HAP-1 (cell line): ENCODE measurements around the gene ACYP1.
"Not testable (repeated sequence)": the region's sequence is repeated elsewhere in the genome, so short reads cannot be mapped to it uniquely, and the experiment has no call there.

Experiments
- DNase-seq, 2 experiments: peaks; one replicate each; pipeline ENCODE4 v3.0.0-alpha.2; 2016 to 2020; ENCODE audit warnings: low spot score in 2 of 2
- H3K27me3 ChIP-seq: fragments of 250-450 bp; sonication (Bioruptor Pico); 2 replicates; pipeline ENCODE4 v1.5.1; 2020; ENCODE audit warnings: low read depth, mild to moderate bottlenecking, moderate library complexity
- H3K36me3 ChIP-seq: fragments of 250-450 bp; sonication (Bioruptor Pico); replicated peaks from 2 replicates; pipeline ENCODE4 v1.5.1; 2020; ENCODE audit warnings: mild to moderate bottlenecking
- H3K4me1 ChIP-seq: fragments of 250-450 bp; sonication (Bioruptor Pico); 2 replicates; pipeline ENCODE4 v1.5.1; 2020; ENCODE audit warnings: mild to moderate bottlenecking
- H3K4me3 ChIP-seq: fragments of 250-450 bp; sonication (Bioruptor Pico); 2 replicates; pipeline ENCODE4 v1.5.1; 2020; ENCODE audit warnings: mild to moderate bottlenecking, moderate library complexity
- H3K9me3 ChIP-seq: fragments of 250-450 bp; sonication (Bioruptor Pico); 2 replicates; pipeline ENCODE4 v1.5.1; 2020; ENCODE audit warnings: mild to moderate bottlenecking, moderate library complexity
- in situ Hi-C: fragments of 300-500 bp; cut with MboI; formaldehyde crosslinking; loops from 3 replicates; pipeline ENCODE4 v1.14.3; 2020; ENCODE audit warnings: low sequenced_read_pairs, inconsistent platforms, mixed read lengths

The ACYP1 gene

DNA sequence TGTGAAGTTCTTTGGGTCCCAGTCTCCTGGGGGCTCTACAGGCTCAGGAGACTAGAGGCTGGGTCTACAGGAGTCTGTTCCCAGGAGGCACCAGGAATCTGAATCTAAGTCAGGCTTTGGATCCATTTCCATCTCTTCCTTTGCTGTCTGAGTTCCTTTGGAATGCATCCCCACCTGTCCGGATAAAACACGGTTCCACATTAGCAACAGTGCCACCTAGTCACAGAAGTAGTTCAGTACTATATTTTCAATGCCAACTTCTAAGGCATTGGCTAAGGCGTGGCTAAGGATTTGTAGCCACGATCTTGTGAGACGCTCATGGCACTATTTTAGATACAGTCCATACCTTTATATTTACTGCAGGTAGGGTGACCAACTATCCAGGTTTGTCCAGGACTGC is 20.7 kb upstream of the ACYP1 start:
- no peak overlapping the region for H3K4me3 ChIP-seq
- DNase-seq: no peak
- H3K36me3 ChIP-seq: peaks cover 72% of the 10 kb centered on the region
- no peaks in the 10 kb centered on the region for H3K9me3 ChIP-seq
- in situ Hi-C loops: loop anchor here (25.0 kb wide), 1 partner anchor 147 kb away; no protein-coding TSS in a partner anchor
- no peaks in the 10 kb centered on the region for H3K27me3 ChIP-seq
- no peaks in the 10 kb centered on the region for H3K4me1 ChIP-seq

DNA sequence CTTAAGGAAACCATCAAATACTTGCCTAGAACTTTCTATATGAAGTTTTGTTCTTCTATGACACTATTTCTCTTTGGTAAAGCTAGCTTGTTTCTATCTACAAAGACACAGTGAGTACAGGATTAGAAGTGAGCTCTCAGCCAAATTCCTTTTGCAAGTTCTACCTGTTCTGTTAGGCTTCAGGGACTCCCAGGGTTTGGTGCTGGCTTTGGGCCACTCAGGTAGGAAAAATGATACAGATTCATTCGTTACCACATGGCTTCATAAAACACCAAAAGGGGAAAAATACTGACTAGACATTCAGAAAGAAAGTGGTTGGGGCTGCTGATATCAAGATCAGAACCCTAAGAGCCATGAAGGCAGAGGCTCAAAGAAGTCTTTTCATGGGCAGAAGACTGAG is 19.4 kb upstream of the ACYP1 start:
- in situ Hi-C loops: loop anchor here (25.0 kb wide), 1 partner anchor 146 kb away; no protein-coding TSS in a partner anchor
- Histone ChIP-seq H3K9me3 (no peaks in the 10 kb centered on the region), H3K4me3 (no peak overlapping the region), H3K27me3 (no peaks in the 10 kb centered on the region), H3K36me3 (peaks cover 66% of the 10 kb centered on the region), H3K4me1 (no peaks in the 10 kb centered on the region)
- no peak for DNase-seq

DNA sequence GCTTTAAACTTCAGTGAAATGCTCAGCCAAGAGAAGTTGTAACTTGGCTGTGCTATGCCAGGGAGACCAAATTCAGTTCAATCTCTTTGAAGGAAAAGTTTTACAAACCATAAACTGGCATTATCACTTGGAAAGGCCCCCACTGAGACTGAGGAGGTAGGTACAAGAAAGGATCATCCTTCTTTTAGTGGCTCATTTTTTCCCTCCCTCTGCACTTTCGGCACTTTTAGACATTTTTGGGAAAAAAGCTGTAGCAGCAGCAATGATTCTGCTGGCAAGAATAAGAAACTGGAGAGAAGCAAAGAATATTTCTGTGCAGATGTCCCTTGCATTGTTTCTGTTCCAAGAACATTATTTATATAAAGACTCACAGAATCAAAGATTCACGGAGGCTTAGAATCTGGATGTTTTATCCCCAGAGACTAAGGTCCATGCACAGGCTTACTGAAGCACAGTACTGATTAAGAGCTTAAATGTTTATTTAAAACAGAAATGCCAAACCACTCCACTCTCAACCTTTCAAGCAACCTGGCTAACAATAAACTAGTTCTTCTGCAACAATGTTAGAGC is 17.9 kb upstream of the ACYP1 start:
- Histone ChIP-seq H3K9me3 (no peaks in the 10 kb centered on the region), H3K4me3 (no peak overlapping the region), H3K27me3 (no peaks in the 10 kb centered on the region), H3K4me1 (no peaks in the 10 kb centered on the region), H3K36me3 (peaks cover 51% of the 10 kb centered on the region)
- DNase-seq: no peak
- in situ Hi-C loops: loop anchor here (25.0 kb wide), 1 partner anchor 144 kb away; no protein-coding TSS in a partner anchor

DNA sequence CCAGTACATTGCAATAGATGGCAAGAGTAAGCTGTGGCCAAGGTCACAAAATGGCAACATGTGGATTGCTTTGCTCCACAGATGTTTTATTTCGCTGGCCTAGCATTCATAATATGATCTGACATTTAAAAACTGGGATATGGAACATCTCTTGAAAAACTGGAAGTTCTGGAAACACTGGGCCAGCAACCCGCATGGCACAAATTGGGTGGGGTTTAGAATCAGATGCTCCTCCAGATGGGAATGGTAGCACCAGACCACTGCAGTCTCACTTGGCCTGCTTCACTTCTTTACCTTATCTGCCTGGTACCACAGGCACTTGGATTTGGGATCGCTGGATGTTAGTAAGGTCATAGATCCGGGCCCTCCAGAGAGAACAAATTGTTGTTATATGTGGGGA is 15.7 kb upstream of the ACYP1 start:
- peaks cover 28% of the 10 kb centered on the region for H3K36me3 ChIP-seq
- DNase-seq: no peak
- H3K27me3 ChIP-seq: no peaks in the 10 kb centered on the region
- in situ Hi-C loops: loop anchor here (25.0 kb wide), 1 partner anchor 142 kb away; no protein-coding TSS in a partner anchor
- H3K4me1 ChIP-seq: no peaks in the 10 kb centered on the region
- no peaks in the 10 kb centered on the region for H3K9me3 ChIP-seq
- H3K4me3 ChIP-seq: no peak overlapping the region

DNA sequence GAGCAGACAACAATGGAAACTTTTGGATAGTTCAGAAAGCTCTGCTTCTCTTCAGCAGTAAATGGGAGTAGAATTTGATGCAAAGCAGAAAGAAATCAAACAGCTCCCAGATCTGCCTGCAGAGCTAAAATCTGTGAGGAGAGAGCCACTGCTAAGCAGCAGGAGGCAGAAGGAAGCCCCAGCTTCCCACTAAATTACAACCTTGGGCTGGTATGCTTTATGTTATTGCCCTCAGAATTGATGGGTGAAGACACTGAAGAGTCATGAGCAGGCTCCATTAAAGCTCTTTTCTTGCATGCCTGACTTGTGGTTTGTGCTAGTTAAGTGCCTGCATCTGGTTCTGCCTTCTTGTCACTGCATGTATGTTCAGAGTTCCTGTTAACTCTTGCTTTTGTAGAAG is 14.0 kb upstream of the ACYP1 start:
- Histone ChIP-seq H3K4me3 (no peak overlapping the region), H3K27me3 (no peaks in the 10 kb centered on the region), H3K36me3 (peaks cover 11% of the 10 kb centered on the region), H3K9me3 (no peaks in the 10 kb centered on the region), H3K4me1 (no peaks in the 10 kb centered on the region)
- no peak for DNase-seq
- in situ Hi-C loops: loop anchor here (25.0 kb wide), 1 partner anchor 140 kb away; no protein-coding TSS in a partner anchor

DNA sequence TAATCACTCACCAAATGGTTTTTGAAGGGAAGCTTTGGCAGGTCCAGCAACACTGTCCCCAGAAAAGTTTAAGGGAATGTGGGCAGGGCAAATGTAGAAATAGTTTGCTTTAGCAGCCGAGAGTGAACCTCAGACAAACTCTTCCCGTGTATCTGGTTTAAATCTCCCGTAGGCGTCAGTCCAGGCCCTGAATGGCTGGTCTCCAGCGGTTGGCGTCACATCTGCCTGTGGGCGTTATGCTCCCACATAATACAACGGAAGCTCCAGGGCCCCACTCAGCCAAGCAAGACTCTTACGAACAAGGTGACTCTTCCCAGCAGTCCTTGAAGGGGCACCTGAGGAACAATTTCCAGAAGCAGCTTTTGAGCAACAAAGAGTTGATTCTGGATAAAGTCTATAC is 6.6 kb upstream of the ACYP1 start:
- in situ Hi-C loops: no loop called here
- no peaks in the 10 kb centered on the region for H3K9me3 ChIP-seq
- H3K36me3 ChIP-seq: no peaks in the 10 kb centered on the region
- DNase-seq: no peak
- no peak overlapping the region for H3K4me3 ChIP-seq
- no peaks in the 10 kb centered on the region for H3K4me1 ChIP-seq
- H3K27me3 ChIP-seq: no peaks in the 10 kb centered on the region

DNA sequence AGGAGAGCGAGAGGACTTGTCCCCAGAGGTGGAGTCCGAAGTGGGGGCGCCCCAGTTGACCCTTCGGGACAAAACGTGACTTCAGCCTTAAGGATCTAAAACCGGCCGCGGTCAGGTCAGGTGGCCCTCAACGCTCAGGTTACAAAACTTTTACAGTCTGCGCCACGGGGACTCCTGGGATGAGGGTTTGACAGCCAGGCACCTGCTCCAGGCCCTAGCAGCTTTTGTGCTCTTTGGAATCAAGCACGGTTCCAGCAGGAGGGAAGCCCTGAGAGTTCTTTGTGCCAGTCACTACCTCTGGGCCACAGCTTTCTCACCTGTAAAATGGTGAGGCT is 6.0 kb upstream of the ACYP1 start:
- DNase-seq: no peak
- Histone ChIP-seq H3K4me1 (no peaks in the 10 kb centered on the region), H3K27me3 (no peaks in the 10 kb centered on the region), H3K4me3 (no peak overlapping the region), H3K9me3 (no peaks in the 10 kb centered on the region), H3K36me3 (no peaks in the 10 kb centered on the region)
- in situ Hi-C loops: no loop called here

DNA sequence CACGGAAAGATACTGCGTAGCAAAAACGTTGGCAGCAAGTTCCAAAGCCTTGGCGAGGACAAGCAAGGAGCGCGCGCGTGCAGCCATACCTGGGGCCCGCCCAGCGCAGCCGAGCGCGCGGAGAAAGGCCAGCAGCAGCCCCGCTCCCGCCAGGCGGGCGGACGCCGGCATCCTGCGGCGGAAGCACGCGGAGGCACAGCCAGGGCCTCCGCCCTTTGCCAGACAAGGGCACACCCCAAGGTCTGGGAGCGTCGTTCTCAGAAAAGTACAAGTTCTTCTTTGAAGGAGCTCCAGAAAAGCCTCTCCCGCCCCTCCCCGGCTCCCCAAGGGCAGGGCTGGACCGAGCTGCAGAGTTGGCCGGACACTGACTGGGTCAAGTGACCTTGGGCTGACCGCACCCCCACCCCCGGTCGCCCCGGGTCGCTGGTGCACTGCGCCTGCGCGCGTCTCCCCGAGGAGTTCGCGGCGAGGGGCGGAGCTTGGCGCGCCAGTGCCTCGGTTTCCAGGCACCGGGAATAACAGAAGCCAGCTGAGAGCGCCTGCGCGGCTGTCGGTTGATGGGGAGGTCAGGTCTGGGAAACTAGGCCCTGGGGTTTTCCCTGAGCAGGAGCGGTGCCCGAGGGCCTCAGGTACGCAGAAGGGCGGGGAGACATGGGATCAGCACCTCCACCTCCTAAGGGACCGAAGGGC is 5.4 kb upstream of the ACYP1 start, which contains the start of gene ZC2HC1C:
Gene ZC2HC1C, plus strand, starts transcription at position 521 of the 690 bp plus-strand sequence. CDS start 933 bp downstream, outside the sequence.
- H3K36me3 ChIP-seq: no peaks in the 10 kb centered on the region

DNA sequence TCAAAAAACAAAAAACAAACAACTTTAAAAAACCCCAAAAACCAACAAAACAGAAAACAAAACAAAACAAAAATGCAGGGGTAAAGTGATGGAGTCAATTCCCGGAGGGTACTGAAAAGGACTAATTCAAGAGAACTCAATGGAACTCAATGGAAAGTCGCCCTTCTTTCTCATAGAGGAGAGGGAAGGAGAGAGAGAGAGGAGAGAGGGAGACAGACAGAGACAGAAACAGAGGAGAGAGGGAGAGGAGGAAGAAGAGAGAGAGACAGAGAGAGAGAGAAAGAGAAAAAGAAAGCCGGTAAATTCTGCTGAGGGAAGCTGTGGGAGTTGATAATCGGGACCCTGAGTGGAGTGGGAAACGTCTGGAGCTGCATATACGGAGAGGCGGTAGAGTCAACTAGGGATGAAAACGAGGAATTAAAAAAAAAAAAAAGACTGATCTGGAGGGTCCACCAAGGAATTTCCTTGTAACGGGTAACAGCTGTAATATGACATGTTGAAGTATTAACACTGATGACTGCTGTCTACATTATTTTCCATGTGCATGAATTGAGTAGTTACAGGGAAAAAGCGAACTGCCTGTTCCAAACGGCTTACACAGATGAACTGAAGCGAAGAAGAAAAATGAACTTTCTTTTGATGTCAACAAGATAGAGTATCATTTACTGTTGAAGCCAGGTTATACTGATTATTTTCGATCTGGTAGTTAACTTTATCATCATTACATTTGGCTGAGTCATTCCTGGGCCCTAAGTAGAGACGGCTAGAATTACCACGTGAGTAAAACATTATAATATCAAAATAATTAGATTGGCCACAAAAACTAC is 4.7 kb upstream of the ACYP1 start:
- no peak for DNase-seq
- H3K4me3 ChIP-seq: no peak overlapping the region
- H3K27me3 ChIP-seq: no peaks in the 10 kb centered on the region
- H3K36me3 ChIP-seq: no peaks in the 10 kb centered on the region
- in situ Hi-C loops: no loop called here
- H3K4me1 ChIP-seq: no peaks in the 10 kb centered on the region; the same call in 1 of the 2 replicates
- no peaks in the 10 kb centered on the region for H3K9me3 ChIP-seq

More for the DNA sequence above, 5.4 kb upstream of the ACYP1 start, which contains the start of gene ZC2HC1C:
- no peak for DNase-seq
- H3K27me3 ChIP-seq: no peaks in the 10 kb centered on the region
- H3K4me3 ChIP-seq: no peak within 1 kb of the TSS
- H3K9me3 ChIP-seq: no peaks in the 10 kb centered on the region
- in situ Hi-C loops: no loop called here
- H3K4me1 ChIP-seq: no peaks in the 10 kb centered on the region; the same call in 1 of the 2 replicates

DNA sequence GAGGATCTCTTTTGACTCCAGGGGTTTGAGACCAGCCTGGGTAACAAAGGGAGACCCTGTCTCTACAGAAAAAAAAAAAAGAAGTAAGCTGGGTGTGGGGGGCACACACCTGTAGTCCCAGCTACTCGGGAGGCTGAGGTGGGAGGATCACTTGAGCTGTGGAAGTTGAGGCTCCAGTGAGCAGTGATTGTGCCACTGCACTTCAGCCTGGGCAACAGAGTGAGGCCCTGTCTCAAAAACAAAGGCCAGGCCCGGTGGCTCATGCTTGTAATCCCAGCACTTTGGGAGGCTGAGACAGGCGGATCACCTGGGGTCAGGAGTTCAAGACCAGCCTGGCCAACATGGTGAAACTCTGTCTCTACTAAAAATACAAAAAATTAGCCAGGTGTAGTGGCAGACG is 3.9 kb upstream of the ACYP1 start:
- H3K4me1 ChIP-seq, DNase-seq, H3K9me3 ChIP-seq, H3K36me3 ChIP-seq, in situ Hi-C loops, H3K27me3 ChIP-seq, H3K4me3 ChIP-seq: not testable (repeated sequence)

DNA sequence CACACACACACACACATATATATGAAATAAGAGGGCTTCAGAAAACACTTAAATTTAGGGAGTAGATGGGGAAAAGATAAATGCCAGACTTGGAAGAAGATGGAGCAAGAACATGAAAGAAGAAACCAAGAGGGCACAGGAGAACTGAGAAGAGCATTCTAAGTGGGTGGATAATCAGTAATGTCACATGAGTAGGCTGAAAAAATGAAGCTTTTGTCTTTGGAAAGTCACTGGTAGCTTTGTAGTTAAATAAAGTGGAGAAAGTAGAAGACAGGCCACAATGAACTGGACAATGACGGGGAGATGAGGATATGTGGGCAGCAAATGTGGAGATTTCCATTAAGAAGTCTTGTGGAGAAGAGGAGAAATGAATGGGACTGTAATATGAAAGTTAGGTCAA is 3.4 kb upstream of the ACYP1 start:
- Histone ChIP-seq H3K27me3 (no peaks in the 10 kb centered on the region), H3K36me3 (no peaks in the 10 kb centered on the region), H3K9me3 (no peaks in the 10 kb centered on the region), H3K4me1 (peaks cover 4% of the 10 kb centered on the region), H3K4me3 (no peak overlapping the region)
- no peak for DNase-seq
- in situ Hi-C loops: no loop called here

DNA sequence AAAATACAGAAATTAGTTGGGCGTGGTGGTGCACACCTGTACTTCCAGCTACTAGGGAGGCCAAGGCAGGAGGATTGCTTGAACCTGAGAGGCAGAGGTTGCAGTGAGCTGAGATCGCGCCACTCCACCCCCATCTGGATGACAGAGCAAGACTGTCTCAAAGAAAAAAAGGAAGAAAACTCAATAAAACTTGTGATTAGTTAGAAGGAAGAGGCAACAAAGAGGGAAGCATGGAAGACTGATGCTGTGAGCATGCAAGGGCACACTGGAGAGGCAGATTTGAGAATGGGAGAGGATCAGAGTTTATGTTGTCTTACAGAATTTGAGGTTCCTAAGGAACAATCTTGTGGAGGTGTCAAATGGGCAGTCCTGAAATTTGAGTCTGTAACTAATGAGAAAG is 2.9 kb upstream of the ACYP1 start:
- Histone ChIP-seq H3K4me1 (peaks cover 4% of the 10 kb centered on the region), H3K27me3 (no peaks in the 10 kb centered on the region), H3K36me3 (no peaks in the 10 kb centered on the region), H3K4me3 (no peak overlapping the region), H3K9me3 (no peaks in the 10 kb centered on the region)
- no peak for DNase-seq
- in situ Hi-C loops: no loop called here

DNA sequence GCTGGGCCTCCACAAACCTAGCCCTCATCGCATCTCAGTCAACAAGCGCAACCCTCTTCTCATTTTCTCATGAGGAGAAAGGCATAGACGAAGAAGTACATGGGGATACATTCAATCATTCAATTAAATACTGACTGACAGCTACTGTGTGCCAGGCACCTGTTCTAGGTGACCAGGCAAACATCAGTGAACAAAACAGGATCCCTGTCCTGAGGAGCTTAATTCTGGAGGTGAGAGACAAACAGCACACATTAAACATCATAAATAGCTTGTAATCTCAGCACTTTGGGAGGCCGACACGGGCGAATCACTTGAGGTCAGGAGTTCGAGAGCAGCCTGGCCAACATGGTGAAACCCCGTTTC is 362 bp upstream of the ACYP1 start:
- no peak for DNase-seq
- Histone ChIP-seq H3K9me3 (no peaks in the 10 kb centered on the region), H3K4me3 (peak overlapping the region; percentile 81), H3K27me3 (no peaks in the 10 kb centered on the region), H3K36me3 (peaks cover 14% of the 10 kb centered on the region), H3K4me1 (peaks cover 4% of the 10 kb centered on the region)
- in situ Hi-C loops: no loop called here

DNA sequence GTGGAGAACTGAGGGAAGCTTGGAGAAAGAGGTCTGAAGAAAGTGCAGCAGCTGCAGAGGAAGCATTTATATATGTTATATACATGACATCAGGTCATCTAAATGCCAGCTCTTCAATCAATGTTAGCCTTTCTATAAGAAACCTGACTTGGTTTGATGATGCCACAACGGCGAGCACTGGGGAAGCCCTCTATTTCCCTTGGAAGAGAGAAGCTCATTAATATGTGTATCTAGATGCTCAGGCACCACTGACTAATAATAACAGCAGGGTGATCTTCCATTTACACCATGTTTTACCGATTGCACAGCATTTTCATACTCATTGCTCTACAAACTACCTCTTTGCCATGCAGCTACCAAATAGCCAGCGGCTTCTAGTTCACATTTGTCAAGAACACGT is 811 bp downstream of the ACYP1 start:
- DNase-seq: no peak
- Histone ChIP-seq H3K9me3 (no peaks in the 10 kb centered on the region), H3K4me3 (peak overlapping the region; percentile 81), H3K36me3 (peaks cover 14% of the 10 kb centered on the region), H3K4me1 (peaks cover 4% of the 10 kb centered on the region), H3K27me3 (no peaks in the 10 kb centered on the region)
- in situ Hi-C loops: no loop called here
